ENCODE results near the gene CCDC13.

CCDC13 gene

DNA sequence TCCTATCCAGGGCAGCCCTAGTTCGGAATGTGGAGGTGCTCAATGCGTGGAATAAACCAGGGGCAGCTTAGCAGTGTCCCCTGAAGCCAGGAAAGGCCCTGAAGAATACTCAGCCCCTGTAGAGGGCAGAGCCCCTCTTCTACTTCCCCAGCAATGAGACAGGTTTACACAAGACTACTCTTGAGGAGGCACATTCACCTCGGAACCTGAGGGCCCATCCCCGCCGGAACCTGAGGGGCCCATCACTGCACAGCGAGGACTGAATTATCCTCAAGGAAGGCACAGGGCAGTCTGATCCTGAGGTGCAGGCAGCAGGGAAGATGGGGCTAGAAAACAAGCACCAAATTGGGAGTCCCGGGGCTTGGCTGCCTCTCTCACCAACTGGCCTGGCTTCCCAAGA lies 22.2 kb downstream of the CCDC13 start:
- no peak for DNase-seq

GRCh38 chr3:42749753-42750231 lies 23.3 kb downstream of the CCDC13 start:
- DNase-seq: no peak

- no peak for DNase-seq
Measured at GRCh38 chr3:42749025-42749752, 23.9 kb downstream of the CCDC13 start.

DNA sequence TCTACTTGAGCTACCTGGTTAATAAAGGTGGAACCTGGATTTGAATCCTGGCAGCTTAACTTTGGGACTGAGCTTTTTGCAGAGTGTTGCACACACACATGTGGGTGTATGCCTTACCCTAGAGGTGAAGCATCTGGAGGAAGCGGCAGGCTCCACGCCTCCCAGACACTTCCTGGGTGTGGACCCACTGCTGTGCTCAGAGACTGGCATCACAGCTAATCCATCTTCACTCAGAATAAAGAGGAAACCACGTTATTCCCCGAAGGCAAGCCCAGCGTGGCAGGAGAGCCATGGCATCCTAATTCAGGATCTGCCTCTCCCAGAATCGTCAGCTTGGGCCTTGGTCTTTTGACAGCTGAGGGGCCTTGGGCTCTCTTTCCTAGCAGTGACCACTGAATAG lies 25.5 kb downstream of the CCDC13 start:
- no peak for DNase-seq

GRCh38 chr3:42746455-42747450 lies 26.3 kb downstream of the CCDC13 start:
- peak; percentile 35 for DNase-seq

- no peak for DNase-seq
Measured at GRCh38 chr3:42745776-42746454, 27.1 kb downstream of the CCDC13 start.

DNA sequence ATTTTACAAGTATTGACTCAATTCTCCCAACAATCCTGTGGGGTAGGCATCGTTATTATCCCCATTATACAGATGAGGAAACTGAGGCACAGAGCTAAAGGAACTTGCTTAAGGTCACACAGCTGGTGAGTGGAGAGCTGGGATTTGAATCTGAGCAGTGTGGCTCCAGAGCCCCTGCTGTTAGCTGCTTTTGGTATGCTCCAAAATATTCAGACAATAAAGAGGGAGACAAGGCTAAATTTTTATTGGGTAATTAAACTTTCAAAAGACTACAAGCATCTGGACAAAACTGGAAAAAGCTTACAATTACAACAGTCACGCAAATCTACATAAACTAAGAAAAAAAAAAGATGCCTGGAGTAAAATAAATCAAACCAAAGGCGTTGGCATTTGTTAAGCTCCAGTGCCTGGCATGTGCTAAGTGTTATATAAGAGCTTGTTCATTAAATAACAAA lies 27.7 kb downstream of the CCDC13 start:
- DNase-seq: no peak

- no peak for DNase-seq
Measured at GRCh38 chr3:42743204-42743995, 29.7 kb downstream of the CCDC13 start.

GRCh38 chr3:42742688-42743087 lies 30.4 kb downstream of the CCDC13 start:
- no peak for DNase-seq

- DNase-seq: no peak
Measured at GRCh38 chr3:42742259-42742658, 30.8 kb downstream of the CCDC13 start.

DNA sequence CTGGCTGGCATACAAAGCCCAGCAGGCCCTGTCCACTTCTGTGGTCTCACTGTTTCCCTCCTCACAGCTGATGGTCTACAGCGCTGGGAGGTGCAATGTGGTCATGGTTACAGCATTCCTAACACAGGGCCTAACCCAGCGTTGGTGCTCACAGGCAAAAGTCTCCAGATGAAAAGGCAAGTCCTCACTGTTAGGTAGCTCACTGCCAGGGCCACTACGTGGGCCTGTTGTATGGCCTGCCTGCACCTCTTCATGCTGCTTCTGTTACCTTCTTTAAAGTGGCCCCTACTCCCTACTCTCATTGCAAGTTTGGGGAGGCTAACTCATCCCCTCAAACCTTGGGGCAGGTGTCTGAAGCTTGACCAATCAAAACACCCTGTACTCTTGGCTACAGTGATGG lies 31.3 kb downstream of the CCDC13 start:
- DNase-seq: no peak

GRCh38 chr3:42739401-42740158 lies 33.5 kb downstream of the CCDC13 start:
- peak; percentile 55 for DNase-seq

GRCh38 chr3:42736531-42736930 lies 36.5 kb downstream of the CCDC13 start:
- no peak for DNase-seq

DNA sequence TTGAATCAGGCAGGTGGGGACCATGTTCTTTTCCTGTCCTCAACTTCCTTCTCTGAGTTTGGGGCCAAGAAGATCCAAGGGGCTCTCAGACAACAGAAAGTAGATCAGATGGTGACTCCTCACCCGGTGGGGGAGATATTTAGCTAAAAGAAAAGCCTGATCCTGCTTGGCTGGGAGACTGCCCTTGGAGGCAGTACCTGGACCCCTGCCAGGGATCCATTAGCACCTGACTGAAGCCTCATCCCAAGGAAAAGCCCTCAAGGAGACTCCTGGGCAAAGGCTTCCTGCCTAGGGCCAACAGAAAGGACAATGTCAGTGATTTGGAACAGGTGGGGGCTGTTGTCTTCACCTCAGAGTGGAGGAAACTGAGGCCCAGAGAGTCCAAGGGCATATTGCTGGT lies 37.0 kb downstream of the CCDC13 start:
- peak; percentile 63 for DNase-seq

GRCh38 chr3:42735615-42736014 lies 37.4 kb downstream of the CCDC13 start:
- no peak for DNase-seq

DNA sequence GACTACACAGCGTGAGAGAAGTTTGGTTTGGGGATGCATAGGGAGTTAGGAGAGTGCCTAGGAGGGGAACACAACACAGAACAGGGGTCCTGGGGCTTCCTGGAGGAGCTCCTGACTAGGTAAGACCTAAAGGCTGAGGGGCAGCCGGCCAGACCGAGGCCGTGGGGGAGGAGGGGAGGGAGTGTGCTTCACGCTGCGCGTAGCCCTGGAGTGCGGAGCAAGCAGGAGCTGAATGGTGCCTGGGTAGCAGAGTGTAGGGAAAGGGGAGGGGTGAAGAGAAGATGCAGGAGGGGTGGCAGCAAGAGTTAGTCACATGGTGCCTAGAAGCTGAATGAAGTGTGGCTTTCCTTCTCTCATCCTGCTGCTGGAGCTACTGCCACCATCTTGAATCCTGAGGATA lies 38.0 kb downstream of the CCDC13 start:
- DNase-seq: no peak

- no peak for DNase-seq
Measured at GRCh38 chr3:42734263-42734860, 38.7 kb downstream of the CCDC13 start.

GRCh38 chr3:42733501-42734262 lies 39.4 kb downstream of the CCDC13 start:
- peak; percentile 40 for DNase-seq

- no peak for DNase-seq
Measured at GRCh38 chr3:42732829-42733459, 40.1 kb downstream of the CCDC13 start.
